Stimulated activated CD4-positive, alpha-beta T cell treated with anti-CD3 and anti-CD28 coated beads, TNF-alpha, amount 100 ng/mL, for 24 hours (primary cell): Measurements from ENCODE around the gene LMTK2.

ENCODE experiments used
- DNase-seq, 3 experiments: peaks; one replicate each; pipeline ENCODE4 v3.0.0-alpha.2; 2020; ENCODE audit warnings: low read depth in 3 of 3

LMTK2 gene

GRCh38 chr7:98203261-98203963 is 96.8 kb downstream of the LMTK2 start:
- DNase-seq = no peak

- no peak for DNase-seq
These were observed 97.4 kb downstream of the LMTK2 start for GRCh38 chr7:98203964-98204605.

GRCh38 chr7:98204670-98205069 is 98.0 kb downstream of the LMTK2 start:
- no peak for DNase-seq

GRCh38 chr7:98205162-98205845 is 98.6 kb downstream of the LMTK2 start:
- DNase-seq = no peak

GRCh38 chr7:98206451-98207330 is 100.0 kb downstream of the LMTK2 start:
- DNase-seq = no peak

- no peak for DNase-seq
These were observed 102.7 kb downstream of the LMTK2 start for GRCh38 chr7:98209166-98209920.

- no peak for DNase-seq
These were observed 104.0 kb downstream of the LMTK2 start for GRCh38 chr7:98210513-98211220.

- peak in 1 of 3 experiments; percentile 27 for DNase-seq
These were observed 104.6 kb downstream of the LMTK2 start, which contains the start of gene BHLHA15 for GRCh38 chr7:98211221-98211675. Gene BHLHA15 (plus strand): TSS chr7:98211439. CDS start chr7:98212310, 871 bp downstream.

GRCh38 chr7:98211676-98212531 is 105.2 kb downstream of the LMTK2 start:
- DNase-seq = no peak

GRCh38 chr7:98212532-98213041 is 105.9 kb downstream of the LMTK2 start:
- DNase-seq = no peak

- DNase-seq = no peak
These were observed 106.7 kb downstream of the LMTK2 start for GRCh38 chr7:98213296-98213887.

- DNase-seq = no peak
These were observed 107.5 kb downstream of the LMTK2 start for GRCh38 chr7:98213888-98214810.

- no peak for DNase-seq
These were observed 108.2 kb downstream of the LMTK2 start for GRCh38 chr7:98214811-98215321.

- no peak for DNase-seq
These were observed 109.2 kb downstream of the LMTK2 start for GRCh38 chr7:98215561-98216495.

GRCh38 chr7:98216941-98217622 is 110.4 kb downstream of the LMTK2 start:
- no peak for DNase-seq
